ENCODE measurements around the gene DCK. TPM values are rescaled to one million over a fixed set of nuclear protein-coding genes. Genes with fewer than 3 reads are reported as not detected.

DCK gene
- total RNA-seq, 1 experiment from 2014 or later, result 21.0 TPM

- DNase-seq, result no peak
- Histone ChIP-seq H3K27ac (ENCODE audit: low read length) (no peak overlapping the region), H3K9ac (ENCODE audit: low read length) (no peak overlapping the region), H2AFZ (ENCODE audit: low read length) (no peak overlapping the region), H3K36me3 (ENCODE audit: low read depth, low read length) (peaks cover 3% of the 10 kb centered on the region), H3K9me2 (replicated peaks; ENCODE audit: low read length) (no peaks in the 10 kb centered on the region), H4K20me1 (ENCODE audit: low read length) (no peaks in the 10 kb centered on the region), H3K9me3 (ENCODE audit: low read length) (no peaks in the 10 kb centered on the region), H3F3A (ENCODE audit: low read length, unreplicated experiment) (no peaks in the 10 kb centered on the region), H3K27me3 (ENCODE audit: low read length) (no peaks in the 10 kb centered on the region), H3K4me2 (ENCODE audit: low read length) (no peak overlapping the region), H3K4me3 (ENCODE audit: low read length) (no peak overlapping the region), H3K4me1 (ENCODE audit: insufficient read depth, low read length) (no peaks in the 10 kb centered on the region), H3K79me2 (ENCODE audit: low read length) (no peaks in the 10 kb centered on the region)
- ATAC-seq, result no peak
- POLR2A ChIA-PET (ENCODE audit: unreplicated experiment), result no interaction called here
- no peak for TF ChIP-seq EZH2phosphoT487 (IDR thresholded peaks at IDR 0.05; ENCODE audit: borderline replicate concordance, low read length)
- TF ChIP-seq CTCF (conservative IDR thresholded peaks at IDR 0.05; ENCODE audit: low read depth, low read length), result no peak
- TF ChIP-seq EZH2 (IDR thresholded peaks at IDR 0.05; ENCODE audit: low read length, unreplicated experiment), result no peak
- no TSS peak for BruUV-seq (replicated peaks)
- CTCF ChIA-PET, result no interaction called here
- intact Hi-C loops (cut with micrococcal nuclease), result no loop called here
These were observed 13.3 kb upstream of the DCK start for GRCh38 chr4:70980196-70980595.

- no peaks in the 10 kb centered on the region for H3F3A ChIP-seq (ENCODE audit: low read length, unreplicated experiment)
- no peak overlapping the region for H2AFZ ChIP-seq (ENCODE audit: low read length)
- H3K79me2 ChIP-seq (ENCODE audit: low read length), result no peaks in the 10 kb centered on the region
- ATAC-seq, result no peak
- H3K4me3 ChIP-seq (ENCODE audit: low read length), result no peak overlapping the region
- ChIA-PET CTCF (no interaction called here), POLR2A (ENCODE audit: unreplicated experiment) (no interaction called here)
- no peaks in the 10 kb centered on the region for H3K4me1 ChIP-seq (ENCODE audit: insufficient read depth, low read length)
- no TSS peak for BruUV-seq (replicated peaks)
- H3K27ac ChIP-seq (ENCODE audit: low read length), result no peak overlapping the region
- no peak overlapping the region for H3K4me2 ChIP-seq (ENCODE audit: low read length)
- DNase-seq, result no peak
- no peaks in the 10 kb centered on the region for H3K9me2 ChIP-seq (replicated peaks; ENCODE audit: low read length)
- H3K9ac ChIP-seq (ENCODE audit: low read length), result no peak overlapping the region
- no peaks in the 10 kb centered on the region for H3K9me3 ChIP-seq (ENCODE audit: low read length)
- no peaks in the 10 kb centered on the region for H3K27me3 ChIP-seq (ENCODE audit: low read length)
- H3K36me3 ChIP-seq (ENCODE audit: low read depth, low read length), result no peaks in the 10 kb centered on the region
- TF ChIP-seq CTCF (conservative IDR thresholded peaks at IDR 0.05; ENCODE audit: low read depth, low read length) (no peak), EZH2 (IDR thresholded peaks at IDR 0.05; ENCODE audit: low read length, unreplicated experiment) (no peak), EZH2phosphoT487 (IDR thresholded peaks at IDR 0.05; ENCODE audit: borderline replicate concordance, low read length) (no peak)
- no peaks in the 10 kb centered on the region for H4K20me1 ChIP-seq (ENCODE audit: low read length)
- intact Hi-C loops (cut with micrococcal nuclease), result loop anchor here (2.0 kb wide), 1 partner anchor 17 kb away; no protein-coding TSS in a partner anchor
These were observed 9.3 kb upstream of the DCK start for GRCh38 chr4:70984106-70984505.

- DNase-seq, result no peak
- TF ChIP-seq CTCF (conservative IDR thresholded peaks at IDR 0.05; ENCODE audit: low read depth, low read length) (no peak), EZH2 (IDR thresholded peaks at IDR 0.05; ENCODE audit: low read length, unreplicated experiment) (no peak), EZH2phosphoT487 (IDR thresholded peaks at IDR 0.05; ENCODE audit: borderline replicate concordance, low read length) (no peak)
- POLR2A ChIA-PET (ENCODE audit: unreplicated experiment), result no interaction called here
- Histone ChIP-seq H3K79me2 (ENCODE audit: low read length) (no peaks in the 10 kb centered on the region), H2AFZ (ENCODE audit: low read length) (no peak overlapping the region), H4K20me1 (ENCODE audit: low read length) (no peaks in the 10 kb centered on the region), H3F3A (ENCODE audit: low read length, unreplicated experiment) (no peaks in the 10 kb centered on the region), H3K4me3 (ENCODE audit: low read length) (no peak overlapping the region), H3K4me1 (ENCODE audit: insufficient read depth, low read length) (no peaks in the 10 kb centered on the region), H3K9ac (ENCODE audit: low read length) (no peak overlapping the region), H3K27ac (ENCODE audit: low read length) (no peak overlapping the region), H3K4me2 (ENCODE audit: low read length) (no peak overlapping the region), H3K9me3 (ENCODE audit: low read length) (no peaks in the 10 kb centered on the region), H3K36me3 (ENCODE audit: low read depth, low read length) (no peaks in the 10 kb centered on the region), H3K9me2 (replicated peaks; ENCODE audit: low read length) (no peaks in the 10 kb centered on the region), H3K27me3 (ENCODE audit: low read length) (no peaks in the 10 kb centered on the region)
- CTCF ChIA-PET, result no interaction called here
- BruUV-seq (replicated peaks), result no TSS peak
- no peak for ATAC-seq
- intact Hi-C loops (cut with micrococcal nuclease), result loop anchor here (2.0 kb wide), 1 partner anchor 18 kb away; no protein-coding TSS in a partner anchor
These were observed 8.9 kb upstream of the DCK start for GRCh38 chr4:70984589-70984988.
